HepG2 (cell line): ENCODE measurements around the gene TAPBP. TPM values are rescaled to one million over a fixed set of nuclear protein-coding genes. Genes with fewer than 3 reads are reported as not detected.

Source experiments
- AGO1 ChIP-seq: fragments of 200-400 bp; formaldehyde crosslinking; IDR thresholded peaks from 2 replicates; pipeline ENCODE4 v1.6.1; 2017; ENCODE audit warnings: mild to moderate bottlenecking, low read depth, low read length, moderate library complexity; ENCODE audit not compliant: poor library complexity, severe bottlenecking
- ATF4 ChIP-seq, 2 experiments: fragments of 450-650 bp in 1 of 2; sonication (generic) in 1 of 2; formaldehyde crosslinking; IDR thresholded peaks; 2 replicates each; pipeline versions ENCODE4 v1.5.0 to v1.8.0; 2020 to 2022; ENCODE audit warnings: mild to moderate bottlenecking in 1 of 2, missing genetic modification reagents in 1 of 2
- BRCA1 ChIP-seq: sonication (generic); formaldehyde crosslinking; IDR thresholded peaks from 2 replicates; pipeline ENCODE4 v1.4.0; 2020; ENCODE audit warnings: missing genetic modification reagents
- DRAP1 ChIP-seq: IDR thresholded peaks from 2 replicates; pipeline ENCODE4 v1.6.1; 2016; ENCODE audit warnings: missing genetic modification reagents, missing compliant biosample characterization
- MAF1 ChIP-seq: sonication (generic); formaldehyde crosslinking; IDR thresholded peaks from 2 replicates; pipeline ENCODE4 v1.5.0; 2020; ENCODE audit warnings: missing genetic modification reagents, borderline replicate concordance
- MEIS1 ChIP-seq: sonication (generic); formaldehyde crosslinking; IDR thresholded peaks from 2 replicates; pipeline ENCODE4 v1.9.0; 2021; ENCODE audit warnings: mild to moderate bottlenecking, missing genetic modification reagents, moderate library complexity, borderline replicate concordance
- NAIF1 ChIP-seq: sonication (generic); formaldehyde crosslinking; IDR thresholded peaks from 2 replicates; pipeline ENCODE4 v1.5.0; 2020; ENCODE audit warnings: mild to moderate bottlenecking, missing genetic modification reagents, borderline replicate concordance
- NCOR1 ChIP-seq: fragments of 200-600 bp; sonication (generic); IDR thresholded peaks from 2 replicates; pipeline ENCODE4 v1.7.0; 2017; ENCODE audit warnings: antibody characterized with exemption, low read length, borderline replicate concordance
- NPAS2 ChIP-seq: sonication (generic); formaldehyde crosslinking; IDR thresholded peaks from 2 replicates; pipeline ENCODE4 v1.8.0; 2022; ENCODE audit warnings: mild to moderate bottlenecking, missing genetic modification reagents, borderline replicate concordance
- NR2F6 ChIP-seq, 2 experiments: IDR thresholded peaks; 2 replicates each; pipeline ENCODE4 v1.6.1; 2016; ENCODE audit warnings: antibody characterized with exemption in 1 of 2, mild to moderate bottlenecking in 1 of 2
- NR3C1 ChIP-seq: sonication (generic); formaldehyde crosslinking; IDR thresholded peaks from 2 replicates; pipeline ENCODE4 v1.4.0; 2020; ENCODE audit warnings: missing genetic modification reagents
- SALL1 ChIP-seq: sonication (generic); formaldehyde crosslinking; IDR thresholded peaks from 2 replicates; pipeline ENCODE4 v1.8.0; 2022; ENCODE audit warnings: mild to moderate bottlenecking, missing genetic modification reagents
- SYNCRIP ChIP-seq: fragments of 200-400 bp; formaldehyde crosslinking; IDR thresholded peaks from 2 replicates; pipeline ENCODE4 v1.6.1; 2018; ENCODE audit warnings: mild to moderate bottlenecking, low read depth, low read length; ENCODE audit not compliant: insufficient read depth
- TBX2 ChIP-seq: sonication (generic); formaldehyde crosslinking; IDR thresholded peaks from 2 replicates; pipeline ENCODE4 v1.5.0; 2020; ENCODE audit warnings: missing genetic modification reagents, mild to moderate bottlenecking, borderline replicate concordance
- TBX3 ChIP-seq: fragments of 450-650 bp; IDR thresholded peaks from 2 replicates; pipeline ENCODE4 v1.6.1; 2017; ENCODE audit warnings: antibody characterized with exemption, mild to moderate bottlenecking, inconsistent platforms, borderline replicate concordance
- THAP8 ChIP-seq: sonication (generic); formaldehyde crosslinking; IDR thresholded peaks from 2 replicates; pipeline ENCODE4 v1.5.1; 2020; ENCODE audit warnings: missing genetic modification reagents, mild to moderate bottlenecking, borderline replicate concordance
- U2AF1 ChIP-seq: fragments of 200-400 bp; formaldehyde crosslinking; optimal IDR thresholded peaks from 2 replicates; pipeline ENCODE3; 2017; ENCODE audit warnings: mild to moderate bottlenecking, low read depth, low read length
- ZBTB33 ChIP-seq: sonication (generic); formaldehyde crosslinking; IDR thresholded peaks from 2 replicates; pipeline ENCODE4 v1.4.0; 2020; ENCODE audit warnings: missing genetic modification reagents
- ZNF275 ChIP-seq: sonication (generic); formaldehyde crosslinking; IDR thresholded peaks from 2 replicates; pipeline ENCODE4 v1.8.0; 2022; ENCODE audit warnings: missing genetic modification reagents, mild to moderate bottlenecking, inconsistent platforms, borderline replicate concordance
- ZNF326 ChIP-seq: sonication (generic); formaldehyde crosslinking; IDR thresholded peaks from 2 replicates; pipeline ENCODE4 v1.4.0; 2020; ENCODE audit warnings: missing genetic modification reagents, borderline replicate concordance
- ZNF737 ChIP-seq: sonication (generic); formaldehyde crosslinking; IDR thresholded peaks from 2 replicates; pipeline ENCODE4 v1.5.0; 2020; ENCODE audit warnings: missing genetic modification reagents, mild to moderate bottlenecking, borderline replicate concordance
- ZSCAN20 ChIP-seq: sonication (generic); formaldehyde crosslinking; IDR thresholded peaks from 2 replicates; pipeline ENCODE4 v1.4.0; 2020; ENCODE audit warnings: missing genetic modification reagents, mild to moderate bottlenecking, borderline replicate concordance
- polyA plus RNA-seq, 8 experiments: library from polyadenylated mRNA; depleted of rRNA in 3 of 8; stranded (reverse) in 7 of 8; unstranded in 1 of 8; fragments of >200 nt; fragmentation: Illumina TruSeq in 4 of 8; extraction: Trizol in 4 of 8; gene quantifications; 2 replicates each; pipeline versions ENCODE4 v1.2.1 to v1.2.3, GENCODE V29; 2011 to 2016; ENCODE audit warnings: low read depth in 4 of 8, missing spikeins in 1 of 8, mixed read lengths in 1 of 8; ENCODE audit not compliant: insufficient read depth in 1 of 8
- total RNA-seq, 5 experiments: library from RNA; depleted of rRNA; stranded (reverse); fragments of >200 nt; fragmentation: Illumina TruSeq; extraction: Trizol; gene quantifications; 2 replicates each; pipeline ENCODE4 v1.2.3, GENCODE V29; 2016; ENCODE audit warnings: low read depth in 1 of 5

TAPBP gene
- total and polyA plus RNA-seq, 2 of the 13 experiments (the other 11 are each of a cell fraction or from before 2014, with no cell fraction given), result 27.4 to 32.3 TPM

- peak; percentile 54 for TF ChIP-seq TBX2 (CRISPR knock-in tag)
- no peak for TF ChIP-seq ZNF326 (CRISPR knock-in tag)
- no peak for TF ChIP-seq MAF1 (CRISPR knock-in tag)
- no peak; the same call in 1 of the 2 replicates for TF ChIP-seq NAIF1
- TF ChIP-seq NPAS2 (CRISPR knock-in tag), result no peak
- TF ChIP-seq NCOR1, result peak; percentile 25; the same call in 1 of the 2 replicates
- TF ChIP-seq THAP8 (CRISPR knock-in tag), result no peak
- no peak for TF ChIP-seq ZNF737 (CRISPR knock-in tag)
- TF ChIP-seq ATF4 (CRISPR knock-in tag; IDR thresholded peaks at IDR 0.05), result no peak
- TF ChIP-seq ZBTB33 (CRISPR knock-in tag), result no peak
- no peak for TF ChIP-seq BRCA1
- no peak for TF ChIP-seq ZSCAN20 (CRISPR knock-in tag)
- no peak for TF ChIP-seq U2AF1
- TF ChIP-seq SYNCRIP, result no peak
- TF ChIP-seq SALL1, result peak; percentile 66; the same call in 1 of the 2 replicates
- 0 out of 2 replicates have a peak, but pooled peaks have one; percentile 43 for TF ChIP-seq ZNF275 (CRISPR knock-in tag)
- TF ChIP-seq DRAP1 (CRISPR knock-in tag), result peak; percentile 87; the same call in 1 of the 2 replicates
- no peak for TF ChIP-seq MEIS1 (CRISPR knock-in tag)
- TF ChIP-seq TBX3, result no peak
- TF ChIP-seq AGO1, result peak; percentile 41
- no peak for TF ChIP-seq NR2F6 (IDR thresholded peaks at IDR 0.05)
- 0 out of 2 replicates have a peak, but pooled peaks have one; percentile 10 for TF ChIP-seq NR2F6 (CRISPR knock-in tag; IDR thresholded peaks at IDR 0.05)
- no peak for TF ChIP-seq NR3C1
These were observed 4.0 kb upstream of the TAPBP start, which contains the start of gene ZBTB22 (continued) for GRCh38 chr6:33317669-33318425.
